ENCODE results near the gene ACP6.

Gene ACP6

GRCh38 chr1:147599362-147600118 is 70.8 kb downstream of the ACP6 start:
- H3K27ac ChIP-seq (ENCODE audit: low read depth, low read length, poor library complexity, severe bottlenecking): no peak overlapping the region
- no peaks in the 10 kb centered on the region for H3K9me3 ChIP-seq (ENCODE audit: low read length)
- H3K4me3 ChIP-seq (ENCODE audit: low read depth, low read length, poor library complexity, severe bottlenecking): peak overlapping the region; percentile 80
- H3K4me1 ChIP-seq (ENCODE audit: insufficient read depth, low read length, severe bottlenecking): peaks cover 33% of the 10 kb centered on the region
- H4K20me1 ChIP-seq (ENCODE audit: insufficient read depth, low read length): no peaks in the 10 kb centered on the region
- H3K36me3 ChIP-seq (ENCODE audit: insufficient read depth, low read length): no peaks in the 10 kb centered on the region
- H2AFZ ChIP-seq (ENCODE audit: low read length): 0 out of 2 replicates have a peak overlapping the region, but pooled peaks have one; percentile 64
- TF ChIP-seq EZH2 (IDR thresholded peaks at IDR 0.05; ENCODE audit: borderline replicate concordance, low read length) (no peak), CTCF (IDR thresholded peaks at IDR 0.05; ENCODE audit: low read length) (no peak)
- no peaks in the 10 kb centered on the region for H3K79me2 ChIP-seq (ENCODE audit: insufficient read depth, low read length)
- H3F3A ChIP-seq (ENCODE audit: insufficient read depth, low read length): no peaks in the 10 kb centered on the region
- no peaks in the 10 kb centered on the region for H3K9me2 ChIP-seq (ENCODE audit: low read depth, low read length)
- no peaks in the 10 kb centered on the region for H3K27me3 ChIP-seq (ENCODE audit: insufficient read depth, low read length)
- peak overlapping the region; percentile 80 for H3K9ac ChIP-seq (ENCODE audit: low read length)
- peak overlapping the region; percentile 92 for H3K4me2 ChIP-seq (ENCODE audit: low read length)

- H3K9me3 ChIP-seq (ENCODE audit: low read length): no peaks in the 10 kb centered on the region
- no peaks in the 10 kb centered on the region for H3K36me3 ChIP-seq (ENCODE audit: insufficient read depth, low read length)
- H2AFZ ChIP-seq (ENCODE audit: low read length): 0 out of 2 replicates have a peak overlapping the region, but pooled peaks have one; percentile 64
- no peaks in the 10 kb centered on the region for H3K79me2 ChIP-seq (ENCODE audit: insufficient read depth, low read length)
- H3K9me2 ChIP-seq (ENCODE audit: low read depth, low read length): no peaks in the 10 kb centered on the region
- H3K4me1 ChIP-seq (ENCODE audit: insufficient read depth, low read length, severe bottlenecking): peaks cover 32% of the 10 kb centered on the region
- H4K20me1 ChIP-seq (ENCODE audit: insufficient read depth, low read length): no peaks in the 10 kb centered on the region
- peak overlapping the region; percentile 80 for H3K9ac ChIP-seq (ENCODE audit: low read length)
- H3K4me3 ChIP-seq (ENCODE audit: low read depth, low read length, poor library complexity, severe bottlenecking): peak overlapping the region; percentile 80
- H3F3A ChIP-seq (ENCODE audit: insufficient read depth, low read length): no peaks in the 10 kb centered on the region
- H3K27me3 ChIP-seq (ENCODE audit: insufficient read depth, low read length): no peaks in the 10 kb centered on the region
- peak overlapping the region; percentile 92 for H3K4me2 ChIP-seq (ENCODE audit: low read length)
- no peak overlapping the region for H3K27ac ChIP-seq (ENCODE audit: low read depth, low read length, poor library complexity, severe bottlenecking)
- no peak for TF ChIP-seq EZH2 (IDR thresholded peaks at IDR 0.05; ENCODE audit: borderline replicate concordance, low read length)
- no peak for TF ChIP-seq CTCF (IDR thresholded peaks at IDR 0.05; ENCODE audit: low read length)
These were observed 71.5 kb downstream of the ACP6 start for GRCh38 chr1:147598621-147599361.

- Histone ChIP-seq H3K4me2 (ENCODE audit: low read length) (no peak overlapping the region), H3F3A (ENCODE audit: insufficient read depth, low read length) (no peaks in the 10 kb centered on the region), H3K79me2 (ENCODE audit: insufficient read depth, low read length) (no peaks in the 10 kb centered on the region), H3K36me3 (ENCODE audit: insufficient read depth, low read length) (no peaks in the 10 kb centered on the region), H3K4me3 (ENCODE audit: low read depth, low read length, poor library complexity, severe bottlenecking) (no peak overlapping the region), H4K20me1 (ENCODE audit: insufficient read depth, low read length) (no peaks in the 10 kb centered on the region), H3K9me3 (ENCODE audit: low read length) (no peaks in the 10 kb centered on the region), H3K4me1 (ENCODE audit: insufficient read depth, low read length, severe bottlenecking) (peaks cover 22% of the 10 kb centered on the region), H3K9me2 (ENCODE audit: low read depth, low read length) (no peaks in the 10 kb centered on the region), H3K27ac (ENCODE audit: low read depth, low read length, poor library complexity, severe bottlenecking) (no peak overlapping the region), H3K9ac (ENCODE audit: low read length) (no peak overlapping the region), H2AFZ (ENCODE audit: low read length) (no peak overlapping the region), H3K27me3 (ENCODE audit: insufficient read depth, low read length) (no peaks in the 10 kb centered on the region)
- no peak for TF ChIP-seq CTCF (IDR thresholded peaks at IDR 0.05; ENCODE audit: low read length)
These were observed 73.3 kb downstream of the ACP6 start for GRCh38 chr1:147597010-147597409.

Data from OCI-LY1 (cell line).